Common myeloid progenitor, CD34-positive (primary cell): Measurements from ENCODE around the gene PEX5L.

Experiments used
- CTCF ChIA-PET: fragments of 350-600 bp; sonication (Branson Sonifier 250); formaldehyde crosslinking; loops from one replicate; lab custom pipeline; 2021; ENCODE audit warnings: antibody characterized with exemption; lab: Charles Lee
- POLR2A ChIA-PET: fragments of 350-600 bp; sonication (Branson Sonifier 250); formaldehyde crosslinking; loops from one replicate; lab custom pipeline; 2021; ENCODE audit warnings: antibody characterized with exemption; lab: Charles Lee
- DNase-seq, 3 donors: peaks; one replicate each; pipeline versions ENCODE4 v3.0.0 to v3.0.0-alpha.2; 2013
- H3K27ac ChIP-seq, 2 experiments: 1 replicate in 1 of 2; 2 replicates in 1 of 2; pipeline ENCODE4 v1.7.0; 2013; ENCODE audit warnings: inconsistent platforms in 2 of 2, low read length in 2 of 2, mild to moderate bottlenecking in 2 of 2, low read depth in 1 of 2, moderate library complexity in 1 of 2; ENCODE audit not compliant: severe bottlenecking in 2 of 2, insufficient read depth in 1 of 2, poor library complexity in 1 of 2
- H3K27me3 ChIP-seq, 5 experiments: replicated peaks in 2 of 5; 1 replicate in 3 of 5; 2 replicates in 2 of 5; pipeline versions ENCODE4 v1.6.1 to v1.7.0; 2013; ENCODE audit warnings: low read length in 4 of 5, mild to moderate bottlenecking in 2 of 5, moderate library complexity in 2 of 5, inconsistent platforms in 1 of 5; ENCODE audit not compliant: insufficient read depth in 5 of 5, control insufficient read depth in 4 of 5
- H3K36me3 ChIP-seq, 4 experiments: 1 replicate in 2 of 4; 2 replicates in 2 of 4; pipeline versions ENCODE4 v1.6.1 to v1.7.0; 2013; ENCODE audit warnings: low read length in 3 of 4, control low read depth in 1 of 4, mild to moderate bottlenecking in 1 of 4; ENCODE audit not compliant: control insufficient read depth in 4 of 4, insufficient read depth in 4 of 4
- H3K4me1 ChIP-seq, 4 experiments: 1 replicate in 3 of 4; 2 replicates in 1 of 4; pipeline versions ENCODE4 v1.6.1 to v1.7.1; 2013; ENCODE audit warnings: low read length in 3 of 4, mild to moderate bottlenecking in 3 of 4, control low read depth in 1 of 4, inconsistent platforms in 1 of 4, moderate library complexity in 1 of 4; ENCODE audit not compliant: control insufficient read depth in 4 of 4, insufficient read depth in 4 of 4; ENCODE audit errors: control extremely low read depth in 1 of 4
- H3K4me3 ChIP-seq, 7 experiments: 1 replicate in 4 of 7; 2 replicates in 3 of 7; pipeline versions ENCODE4 v1.5.1 to v1.7.0; 2013; ENCODE audit warnings: mild to moderate bottlenecking in 7 of 7, low read length in 6 of 7, moderate library complexity in 6 of 7, inconsistent platforms in 2 of 7, low read depth in 2 of 7, control low read depth in 1 of 7; ENCODE audit not compliant: insufficient read depth in 4 of 7, control insufficient read depth in 1 of 7; ENCODE audit errors: extremely low read depth in 1 of 7
- H3K9me3 ChIP-seq, 5 experiments: 1 replicate in 4 of 5; 2 replicates in 1 of 5; pipeline versions ENCODE4 v1.6.1 to v1.7.1; 2013; ENCODE audit warnings: low read length in 4 of 5, mild to moderate bottlenecking in 2 of 5, inconsistent platforms in 1 of 5, low read depth in 1 of 5, moderate library complexity in 1 of 5; ENCODE audit not compliant: control insufficient read depth in 4 of 5, insufficient read depth in 2 of 5; ENCODE audit errors: control extremely low read depth in 1 of 5
- WGBS: methylation state at CpG from one replicate; pipeline ENCODE4 v1.1.5; 2013; ENCODE audit not compliant: insufficient coverage; 5-methylcytosine and 5-hydroxymethylcytosine counted together

Gene PEX5L

DNA sequence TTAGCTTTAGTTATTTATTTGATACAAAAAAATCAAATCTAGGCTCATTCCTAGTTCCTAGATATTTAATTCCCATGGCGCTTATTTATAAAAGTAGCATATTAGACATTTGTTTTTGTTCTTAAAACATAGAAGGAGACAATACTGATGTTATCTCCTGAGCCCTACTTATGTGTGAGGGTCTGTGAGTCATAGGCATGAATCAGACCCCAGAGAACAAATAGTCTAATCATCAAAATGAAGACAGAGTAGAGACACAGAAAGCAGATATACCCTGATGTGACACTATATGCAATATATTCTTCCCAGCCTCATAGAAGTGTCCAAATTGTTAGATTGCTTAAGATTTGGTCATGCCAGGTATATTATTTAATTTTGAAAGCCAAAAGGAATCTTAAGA lies 44.9 kb downstream of the PEX5L start:
- ChIA-PET CTCF (no interaction called here), POLR2A (no interaction called here)
- H3K4me1 ChIP-seq = no peaks in the 10 kb centered on the region
- no peak overlapping the region for H3K27ac ChIP-seq
- H3K9me3 ChIP-seq = no peaks in the 10 kb centered on the region
- H3K36me3 ChIP-seq = no peaks in the 10 kb centered on the region
- WGBS = no CpG with 5 or more reads among the region's 1 CpG
- no peaks in the 10 kb centered on the region for H3K27me3 ChIP-seq
- no peak for DNase-seq
- no peak overlapping the region for H3K4me3 ChIP-seq

DNA sequence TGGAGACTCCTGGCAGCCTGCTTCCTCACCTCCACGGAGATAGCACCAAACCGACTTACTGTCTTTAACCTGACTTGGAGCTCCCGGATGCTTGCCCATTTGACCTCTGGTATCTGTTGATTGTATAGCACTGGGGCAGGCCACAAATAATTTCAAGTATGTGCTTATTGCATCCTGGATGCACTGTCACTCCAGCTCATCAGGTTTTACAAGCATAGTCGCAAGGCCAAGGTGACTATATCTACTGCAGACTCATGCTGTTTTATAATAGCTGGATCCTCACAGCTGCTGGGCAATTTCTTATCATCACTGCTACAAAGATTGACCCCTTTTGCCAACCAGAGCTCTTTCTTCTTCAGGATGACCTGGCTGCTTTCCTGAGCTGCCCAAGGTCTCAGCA lies 45.6 kb downstream of the PEX5L start:
- Histone ChIP-seq H3K27me3 (no peaks in the 10 kb centered on the region), H3K9me3 (no peaks in the 10 kb centered on the region), H3K4me3 (no peak overlapping the region), H3K4me1 (no peaks in the 10 kb centered on the region), H3K27ac (no peak overlapping the region), H3K36me3 (no peaks in the 10 kb centered on the region)
- DNase-seq = no peak
- 95% methylated on average over 4 of the region's 4 CpGs for WGBS
- POLR2A ChIA-PET = no interaction called here
- CTCF ChIA-PET = no interaction called here

DNA sequence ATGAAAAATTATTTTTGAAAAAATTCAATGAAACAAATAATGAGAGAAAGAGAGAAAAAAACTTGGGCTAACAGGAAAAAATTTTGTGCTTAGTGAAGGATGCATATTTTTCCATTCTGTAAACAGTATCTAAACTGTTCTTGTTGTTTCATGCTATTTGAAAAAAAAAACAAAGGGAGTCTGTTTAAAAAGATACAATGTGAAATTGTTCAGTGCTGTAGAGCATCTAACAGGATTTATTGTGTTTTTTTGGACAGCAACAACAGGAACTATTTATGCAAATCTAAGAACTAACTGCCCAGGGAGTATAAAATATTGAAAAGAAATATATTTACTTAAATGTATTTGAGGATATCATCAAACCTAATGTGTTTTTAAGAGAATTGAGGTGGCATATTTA lies 55.1 kb downstream of the PEX5L start:
- CTCF ChIA-PET = no interaction called here

DNA sequence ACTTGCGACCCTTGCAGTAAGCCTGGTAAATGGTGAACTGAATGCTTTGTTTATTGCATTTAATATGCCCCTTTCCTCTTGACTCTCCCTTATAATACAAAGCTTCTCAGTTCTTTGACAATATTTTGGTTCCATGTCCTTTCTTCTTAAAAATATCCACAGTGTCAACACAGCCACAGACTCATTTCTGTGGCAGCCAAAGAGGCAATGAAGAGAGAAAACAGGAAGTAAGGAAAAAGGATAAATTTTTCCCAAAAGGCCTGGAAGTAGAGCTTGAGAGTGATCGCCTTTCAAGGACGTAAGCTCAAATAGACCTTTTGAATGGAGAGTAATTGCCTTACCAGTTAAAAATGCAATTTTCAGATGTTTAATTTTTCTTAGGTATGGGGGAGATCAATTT lies 59.4 kb downstream of the PEX5L start:
- Histone ChIP-seq H3K27ac (no peak overlapping the region), H3K4me3 (no peak overlapping the region)
- POLR2A ChIA-PET = no interaction called here

More for the DNA sequence above, 55.1 kb downstream of the PEX5L start:
- Histone ChIP-seq H3K27ac (no peak overlapping the region), H3K4me3 (no peak overlapping the region), H3K4me1 (no peaks in the 10 kb centered on the region), H3K9me3 (no peaks in the 10 kb centered on the region), H3K27me3 (peaks cover 0 to 9% (median 2%) of the 10 kb centered on the region in 5 experiments), H3K36me3 (no peaks in the 10 kb centered on the region)
- POLR2A ChIA-PET = no interaction called here
- no peak for DNase-seq

DNA sequence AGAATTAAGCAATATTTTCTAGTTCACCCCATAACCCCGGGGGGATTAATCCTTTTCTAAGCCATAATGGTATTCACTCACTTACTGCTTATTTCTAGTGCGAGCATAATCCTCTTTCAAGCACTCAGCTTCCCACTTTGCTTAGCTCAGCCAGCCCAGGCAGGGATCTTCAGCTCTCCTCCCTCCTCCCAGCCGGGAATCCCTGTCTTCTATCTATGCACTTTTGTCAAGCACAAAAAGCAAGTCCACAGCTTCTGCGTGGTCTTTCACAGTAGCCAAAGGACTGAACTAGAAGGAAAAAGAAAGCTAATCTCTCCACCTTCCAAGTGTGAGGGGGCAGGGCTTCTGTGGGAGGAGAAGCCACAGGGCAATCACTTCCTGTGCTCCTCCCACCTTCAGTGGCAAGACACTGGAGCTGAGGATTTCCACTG lies 62.8 kb downstream of the PEX5L start:
- ChIA-PET POLR2A (no interaction called here), CTCF (interaction anchor here (0.9 kb wide), 1 partner anchor 11 kb away, joined by 4 read pairs; no protein-coding TSS in a partner anchor)
- Histone ChIP-seq H3K36me3 (no peaks in the 10 kb centered on the region), H3K4me3 (no peak overlapping the region), H3K9me3 (no peaks in the 10 kb centered on the region), H3K4me1 (no peaks in the 10 kb centered on the region), H3K27me3 (peaks cover 0 to 25% (median 11%) of the 10 kb centered on the region in 5 experiments), H3K27ac (no peak overlapping the region)
- no peak for DNase-seq
- WGBS = 79% methylated on average over 3 of the region's 4 CpGs

More for the DNA sequence above, 59.4 kb downstream of the PEX5L start:
- CTCF ChIA-PET = no interaction called here
- Histone ChIP-seq H3K4me1 (no peaks in the 10 kb centered on the region), H3K36me3 (no peaks in the 10 kb centered on the region), H3K9me3 (no peaks in the 10 kb centered on the region), H3K27me3 (peaks cover 0 to 19% (median 13%) of the 10 kb centered on the region in 5 experiments)
- 100% methylated on average over 1 of the region's 3 CpGs for WGBS
- DNase-seq = no peak

DNA sequence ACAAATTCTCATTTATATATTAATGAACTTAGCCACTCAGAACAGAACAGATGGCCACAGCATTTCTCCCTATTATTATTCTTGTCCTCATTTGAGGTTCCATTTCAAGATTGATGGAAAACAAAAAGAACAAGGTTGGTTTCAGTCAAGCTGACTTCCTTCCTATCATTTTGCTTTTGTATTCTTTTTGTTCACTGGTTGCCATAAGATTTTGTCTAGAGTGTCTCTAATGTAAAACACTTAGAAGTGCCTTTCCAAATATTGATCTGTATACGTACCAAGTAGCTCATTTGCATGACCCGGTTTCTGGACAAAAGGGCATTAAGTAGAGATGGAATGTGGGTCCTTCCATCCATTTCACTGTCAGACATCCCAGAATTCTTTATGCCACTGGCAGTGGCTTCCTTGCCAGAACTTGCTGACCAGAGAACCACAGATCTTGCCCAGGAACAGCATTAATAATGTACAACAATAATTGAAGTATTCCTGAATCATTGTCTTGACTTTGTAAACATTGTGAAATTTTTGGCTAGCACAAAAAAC lies 63.8 kb downstream of the PEX5L start:
- no peak overlapping the region for H3K27ac ChIP-seq
- no peaks in the 10 kb centered on the region for H3K4me1 ChIP-seq
- no peak for DNase-seq
- POLR2A ChIA-PET = no interaction called here
- H3K27me3 ChIP-seq = peaks cover 0 to 29% (median 11%) of the 10 kb centered on the region in 5 experiments
- H3K9me3 ChIP-seq = no peaks in the 10 kb centered on the region
- WGBS = no CpG with 5 or more reads among the region's 2 CpGs
- CTCF ChIA-PET = no interaction called here
- no peaks in the 10 kb centered on the region for H3K36me3 ChIP-seq
- H3K4me3 ChIP-seq = no peak overlapping the region

DNA sequence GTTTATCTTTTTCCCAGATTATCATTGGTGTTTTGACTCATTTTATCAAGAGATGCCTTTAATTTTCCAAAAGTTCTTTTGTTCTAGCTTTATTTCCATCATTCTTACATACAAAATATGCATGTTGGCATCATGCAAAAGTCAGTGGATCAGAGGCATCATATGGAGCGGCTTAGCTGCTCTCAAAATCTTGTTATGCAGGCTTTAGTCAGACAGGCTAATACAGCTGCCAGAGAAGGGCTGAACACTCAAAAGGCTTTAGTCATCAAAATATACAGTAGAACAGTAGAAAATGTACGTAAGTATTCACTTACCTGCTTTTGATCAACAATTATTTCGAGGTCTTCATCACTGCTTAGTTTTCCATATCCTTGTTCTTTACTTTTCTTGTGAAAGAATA lies 65.5 kb downstream of the PEX5L start:
- no CpG with 5 or more reads among the region's 3 CpGs for WGBS
- H3K9me3 ChIP-seq = no peaks in the 10 kb centered on the region

More for the DNA sequence above, 65.5 kb downstream of the PEX5L start:
- H3K27me3 ChIP-seq = peaks cover 2 to 35% (median 13%) of the 10 kb centered on the region in 5 experiments
- DNase-seq = no peak
- no peaks in the 10 kb centered on the region for H3K36me3 ChIP-seq
- CTCF ChIA-PET = no interaction called here
- no peak overlapping the region for H3K4me3 ChIP-seq
- H3K4me1 ChIP-seq = no peaks in the 10 kb centered on the region
- POLR2A ChIA-PET = no interaction called here
- no peak overlapping the region for H3K27ac ChIP-seq
